Measurements from ENCODE around the gene USP31.

USP31 gene

GRCh38 chr16:23029733-23030420 lies 119.4 kb downstream of the USP31 start:
- TF ChIP-seq, protein P1, sequence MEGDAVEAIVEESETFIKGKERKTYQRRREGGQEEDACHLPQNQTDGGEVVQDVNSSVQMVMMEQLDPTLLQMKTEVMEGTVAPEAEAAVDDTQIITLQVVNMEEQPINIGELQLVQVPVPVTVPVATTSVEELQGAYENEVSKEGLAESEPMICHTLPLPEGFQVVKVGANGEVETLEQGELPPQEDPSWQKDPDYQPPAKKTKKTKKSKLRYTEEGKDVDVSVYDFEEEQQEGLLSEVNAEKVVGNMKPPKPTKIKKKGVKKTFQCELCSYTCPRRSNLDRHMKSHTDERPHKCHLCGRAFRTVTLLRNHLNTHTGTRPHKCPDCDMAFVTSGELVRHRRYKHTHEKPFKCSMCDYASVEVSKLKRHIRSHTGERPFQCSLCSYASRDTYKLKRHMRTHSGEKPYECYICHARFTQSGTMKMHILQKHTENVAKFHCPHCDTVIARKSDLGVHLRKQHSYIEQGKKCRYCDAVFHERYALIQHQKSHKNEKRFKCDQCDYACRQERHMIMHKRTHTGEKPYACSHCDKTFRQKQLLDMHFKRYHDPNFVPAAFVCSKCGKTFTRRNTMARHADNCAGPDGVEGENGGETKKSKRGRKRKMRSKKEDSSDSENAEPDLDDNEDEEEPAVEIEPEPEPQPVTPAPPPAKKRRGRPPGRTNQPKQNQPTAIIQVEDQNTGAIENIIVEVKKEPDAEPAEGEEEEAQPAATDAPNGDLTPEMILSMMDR (IDR thresholded peaks at IDR 0.05; ENCODE audit: low read length): no peak
- no peak for TF ChIP-seq EZH2 (IDR thresholded peaks at IDR 0.05; ENCODE audit: borderline replicate concordance, low read length)
- no peak overlapping the region for H3K4me2 ChIP-seq (ENCODE audit: low read length)
- no peaks in the 10 kb centered on the region for H3K27me3 ChIP-seq (ENCODE audit: insufficient read depth, low read length)
- no peaks in the 10 kb centered on the region for H3K36me3 ChIP-seq (ENCODE audit: insufficient read depth, low read length)
- H3K4me3 ChIP-seq (ENCODE audit: low read depth, low read length, poor library complexity, severe bottlenecking): no peak overlapping the region
- H3K4me1 ChIP-seq (ENCODE audit: insufficient read depth, low read length, severe bottlenecking): no peaks in the 10 kb centered on the region
- H3K9me3 ChIP-seq (ENCODE audit: low read length): no peaks in the 10 kb centered on the region
- no peaks in the 10 kb centered on the region for H3K79me2 ChIP-seq (ENCODE audit: insufficient read depth, low read length)
- H3K9me2 ChIP-seq (ENCODE audit: low read depth, low read length): no peaks in the 10 kb centered on the region
- H3F3A ChIP-seq (ENCODE audit: insufficient read depth, low read length): no peaks in the 10 kb centered on the region
- H4K20me1 ChIP-seq (ENCODE audit: insufficient read depth, low read length): no peaks in the 10 kb centered on the region
- H3K27ac ChIP-seq (ENCODE audit: low read depth, low read length, poor library complexity, severe bottlenecking): no peak overlapping the region
- no peak overlapping the region for H2AFZ ChIP-seq (ENCODE audit: low read length)
- no peak overlapping the region for H3K9ac ChIP-seq (ENCODE audit: low read length)

DNA sequence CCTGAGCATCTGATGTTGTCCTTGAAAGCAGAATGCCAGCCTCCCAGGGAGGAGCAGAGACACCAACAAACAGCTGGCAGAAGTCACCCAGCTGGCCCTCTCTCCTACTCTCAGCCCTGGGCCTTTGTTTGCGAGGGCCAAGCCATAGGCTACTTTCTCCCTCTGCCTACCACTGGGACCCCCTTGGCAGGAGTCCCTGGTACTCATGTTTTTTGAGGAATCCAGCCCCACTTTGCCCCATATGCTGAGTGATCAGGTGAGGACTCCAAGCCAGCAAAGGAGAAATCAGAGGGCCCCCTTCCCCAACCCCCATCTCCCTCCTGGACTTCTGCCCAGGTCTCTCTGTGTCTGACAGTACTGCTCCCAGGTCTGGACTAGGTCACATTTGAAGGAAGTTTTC lies 121.9 kb downstream of the USP31 start:
- Histone ChIP-seq H3K4me2 (ENCODE audit: low read length) (no peak overlapping the region), H3K4me3 (ENCODE audit: low read depth, low read length, poor library complexity, severe bottlenecking) (no peak overlapping the region), H3K79me2 (ENCODE audit: insufficient read depth, low read length) (no peaks in the 10 kb centered on the region), H3K9ac (ENCODE audit: low read length) (no peak overlapping the region), H3F3A (ENCODE audit: insufficient read depth, low read length) (no peaks in the 10 kb centered on the region), H3K27ac (ENCODE audit: low read depth, low read length, poor library complexity, severe bottlenecking) (no peak overlapping the region), H3K9me3 (ENCODE audit: low read length) (no peaks in the 10 kb centered on the region), H4K20me1 (ENCODE audit: insufficient read depth, low read length) (no peaks in the 10 kb centered on the region), H3K27me3 (ENCODE audit: insufficient read depth, low read length) (no peaks in the 10 kb centered on the region), H3K9me2 (ENCODE audit: low read depth, low read length) (no peaks in the 10 kb centered on the region), H3K36me3 (ENCODE audit: insufficient read depth, low read length) (no peaks in the 10 kb centered on the region), H3K4me1 (ENCODE audit: insufficient read depth, low read length, severe bottlenecking) (no peaks in the 10 kb centered on the region), H2AFZ (ENCODE audit: low read length) (no peak overlapping the region)
- TF ChIP-seq, protein P1 (IDR thresholded peaks at IDR 0.05; ENCODE audit: low read length): no peak
- no peak for TF ChIP-seq EZH2 (IDR thresholded peaks at IDR 0.05; ENCODE audit: borderline replicate concordance, low read length)

DNA sequence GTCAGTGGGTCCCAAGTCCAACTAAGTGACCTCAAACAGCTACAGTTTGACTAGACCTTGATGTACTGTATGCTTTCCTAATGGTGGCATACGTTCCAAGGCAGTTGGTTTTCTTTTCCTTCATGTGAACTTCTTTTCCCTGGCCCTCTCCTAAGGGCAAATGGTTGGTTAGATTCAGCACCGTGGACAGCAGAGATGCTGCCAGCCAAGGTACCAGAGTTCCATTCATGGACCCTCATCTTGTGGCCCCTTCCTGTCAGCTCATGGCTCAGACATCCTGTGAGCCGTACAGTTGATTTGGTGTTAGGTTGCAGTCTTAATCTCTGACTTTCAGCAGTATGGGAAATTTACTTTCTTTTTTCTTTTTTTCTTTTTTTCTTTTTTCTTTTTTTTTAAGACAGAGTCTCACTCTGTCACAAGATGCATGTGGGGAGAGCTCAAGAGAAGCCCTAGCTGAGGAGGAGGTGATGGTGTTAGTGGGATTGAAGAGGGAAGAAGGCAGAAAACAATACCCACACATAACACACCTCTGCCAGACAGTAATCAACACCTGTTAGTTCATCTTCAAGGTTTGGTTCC lies 122.4 kb downstream of the USP31 start:
- no peaks in the 10 kb centered on the region for H3K27me3 ChIP-seq (ENCODE audit: insufficient read depth, low read length)
- no peaks in the 10 kb centered on the region for H3F3A ChIP-seq (ENCODE audit: insufficient read depth, low read length)
- H3K4me3 ChIP-seq (ENCODE audit: low read depth, low read length, poor library complexity, severe bottlenecking): no peak overlapping the region
- H4K20me1 ChIP-seq (ENCODE audit: insufficient read depth, low read length): no peaks in the 10 kb centered on the region
- no peak overlapping the region for H3K4me2 ChIP-seq (ENCODE audit: low read length)
- no peaks in the 10 kb centered on the region for H3K36me3 ChIP-seq (ENCODE audit: insufficient read depth, low read length)
- H3K9me3 ChIP-seq (ENCODE audit: low read length): no peaks in the 10 kb centered on the region
- H3K79me2 ChIP-seq (ENCODE audit: insufficient read depth, low read length): no peaks in the 10 kb centered on the region
- TF ChIP-seq EZH2 (IDR thresholded peaks at IDR 0.05; ENCODE audit: borderline replicate concordance, low read length): no peak
- TF ChIP-seq, protein P1 (IDR thresholded peaks at IDR 0.05; ENCODE audit: low read length): no peak
- H3K27ac ChIP-seq (ENCODE audit: low read depth, low read length, poor library complexity, severe bottlenecking): no peak overlapping the region
- H2AFZ ChIP-seq (ENCODE audit: low read length): no peak overlapping the region
- no peak overlapping the region for H3K9ac ChIP-seq (ENCODE audit: low read length)
- H3K9me2 ChIP-seq (ENCODE audit: low read depth, low read length): no peaks in the 10 kb centered on the region
- H3K4me1 ChIP-seq (ENCODE audit: insufficient read depth, low read length, severe bottlenecking): no peaks in the 10 kb centered on the region

Data from OCI-LY1 (cell line).